SK-N-MC (cell line): ENCODE data around the gene ZNF677.
"Not testable (repeated sequence)": the region's sequence is repeated elsewhere in the genome, so short reads cannot be mapped to it uniquely, and the experiment has no call there.

Source experiments
- DNase-seq: peaks from one replicate; pipeline ENCODE4 v3.0.0-alpha.2; 2011; ENCODE audit warnings: low read depth, low spot score
- H3K27ac ChIP-seq: fragments of 200-600 bp; sonication (generic); 2 replicates; pipeline ENCODE4 v1.5.1; 2016; ENCODE audit warnings: mixed run types
- H3K36me3 ChIP-seq: fragments of 200-600 bp; sonication (generic); 2 replicates; pipeline ENCODE4 v1.6.1; 2017; ENCODE audit warnings: antibody characterized with exemption, low read length, mixed read lengths; ENCODE audit not compliant: insufficient read depth
- H3K4me3 ChIP-seq: fragments of 200-600 bp; sonication (generic); 2 replicates; pipeline ENCODE4 v1.5.1; 2016
- H3K9ac ChIP-seq: fragments of 200-600 bp; sonication (generic); 2 replicates; pipeline ENCODE4 v1.8.0; 2017; ENCODE audit warnings: mixed run types, mixed read lengths; ENCODE audit not compliant: insufficient read length
- H3K9me3 ChIP-seq: fragments of 200-600 bp; sonication (generic); 2 replicates; pipeline ENCODE4 v1.6.1; 2017; ENCODE audit warnings: low read depth, mild to moderate bottlenecking, antibody characterized with exemption, low read length, moderate library complexity, mixed read lengths
- EZH2 ChIP-seq: fragments of 200-600 bp; sonication (generic); IDR thresholded peaks from one replicate; pipeline ENCODE4 v1.6.1; 2017; ENCODE audit warnings: antibody characterized with exemption
- FOXP2 ChIP-seq: optimal IDR thresholded peaks from 2 replicates; pipeline ENCODE3; 2011; ENCODE audit warnings: mild to moderate bottlenecking, moderate library complexity; ENCODE audit not compliant: insufficient read depth; ENCODE audit errors: extremely low read length, control extremely low read depth
- POLR2AphosphoS5 ChIP-seq: IDR thresholded peaks from 2 replicates; pipeline ENCODE4 v1.6.1; 2012; ENCODE audit warnings: mild to moderate bottlenecking, low read depth, low read length, borderline replicate concordance

ZNF677 gene

GRCh38 chr19:53193535-53194222 lies 61.0 kb downstream of the ZNF677 start:
- DNase-seq, result no peak
- no peak overlapping the region for H3K9ac ChIP-seq
- H3K4me3 ChIP-seq, result no peak overlapping the region
- no peak overlapping the region for H3K27ac ChIP-seq
- no peaks in the 10 kb centered on the region for H3K9me3 ChIP-seq
- H3K36me3 ChIP-seq, result no peaks in the 10 kb centered on the region
- TF ChIP-seq EZH2, result no peak

GRCh38 chr19:53192771-53193534 lies 61.7 kb downstream of the ZNF677 start, which contains the start of gene ZNF665:
TSS of gene ZNF665 (minus strand) at chr19:53193358. CDS start at chr19:53182898, 10,460 bp downstream.
- no peak for TF ChIP-seq POLR2AphosphoS5
- no peak for TF ChIP-seq EZH2
- no peak for TF ChIP-seq FOXP2
- Histone ChIP-seq H3K36me3 (no peaks in the 10 kb centered on the region), H3K4me3 (no peak within 1 kb of the TSS), H3K9ac (no peak within 1 kb of the TSS), H3K9me3 (no peaks in the 10 kb centered on the region), H3K27ac (no peak within 1 kb of the TSS)
- DNase-seq, result no peak

GRCh38 chr19:53190253-53190652 lies 64.4 kb downstream of the ZNF677 start:
- Histone ChIP-seq H3K27ac (no peak overlapping the region), H3K9me3 (no peaks in the 10 kb centered on the region), H3K4me3 (no peak overlapping the region), H3K9ac (no peak overlapping the region), H3K36me3 (no peaks in the 10 kb centered on the region)
- no peak for DNase-seq
- TF ChIP-seq POLR2AphosphoS5, result no peak
- TF ChIP-seq EZH2, result no peak
- TF ChIP-seq FOXP2, result no peak

GRCh38 chr19:53189691-53190198 lies 64.9 kb downstream of the ZNF677 start:
- not testable (repeated sequence) for H3K36me3 ChIP-seq, DNase-seq, H3K9me3 ChIP-seq, H3K27ac ChIP-seq, H3K9ac ChIP-seq, H3K4me3 ChIP-seq
